SK-N-MC (cell line): ENCODE data around the gene ENTPD6.

Source experiments
- EZH2 ChIP-seq: fragments of 200-600 bp; sonication (generic); IDR thresholded peaks from one replicate; pipeline ENCODE4 v1.6.1; 2017; ENCODE audit warnings: antibody characterized with exemption
- POLR2AphosphoS5 ChIP-seq: IDR thresholded peaks from 2 replicates; pipeline ENCODE4 v1.6.1; 2012; ENCODE audit warnings: mild to moderate bottlenecking, low read depth, low read length, borderline replicate concordance

DNA sequence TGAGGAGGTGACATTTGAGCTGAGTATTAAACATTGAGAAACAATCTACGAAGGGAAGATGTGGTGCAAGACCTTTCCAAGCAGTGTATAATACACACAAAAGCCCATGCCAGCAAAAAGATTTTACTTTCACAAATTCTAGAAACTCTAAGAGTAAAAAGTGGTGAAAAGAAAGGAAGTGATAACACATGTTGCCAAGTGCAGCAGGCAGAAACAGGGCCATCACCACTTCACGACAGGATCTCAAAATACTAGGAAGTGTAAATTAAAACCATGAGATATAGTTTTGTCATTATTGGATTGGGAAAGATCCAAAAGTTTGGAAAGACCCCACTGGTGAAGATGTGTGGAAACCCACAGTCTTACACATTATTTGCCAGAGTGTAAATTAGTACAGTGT is 1.7 kb upstream of the ENTPD6 start:
- TF ChIP-seq POLR2AphosphoS5, result no peak
- no peak for TF ChIP-seq EZH2
